Measurements from ENCODE around the gene HDDC2.
"Not testable (repeated sequence)": the region's sequence is repeated elsewhere in the genome, so short reads cannot be mapped to it uniquely, and the experiment has no call there.

GRCh38 chr6:125280370-125281035 lies 21.3 kb downstream of the HDDC2 start:
- TF ChIP-seq IRF9 (tag; IDR thresholded peaks at IDR 0.05); ZMIZ1 (IDR thresholded peaks at IDR 0.05; ENCODE audit: low read depth in 2 of 2, low read length in 2 of 2); BACH1 (tag; IDR thresholded peaks at IDR 0.05); NR4A1 (CRISPR knock-in tag; IDR thresholded peaks at IDR 0.05); NR4A1 (tag; IDR thresholded peaks at IDR 0.05); PRMT5 (CRISPR knock-in tag; IDR thresholded peaks at IDR 0.05): not testable (repeated sequence)
